PC-3 (cell line): ENCODE results near the gene FAM149A. TPM values are rescaled to one million over a fixed set of nuclear protein-coding genes. Genes with fewer than 3 reads are reported as not detected.

ENCODE experiments used
- ATAC-seq: fragments of 200-7000 bp; cut with Tn5 transposase; 2 replicates; pipeline ENCODE4 v1.9.1; 2020; ENCODE audit warnings: mild to moderate bottlenecking, moderate library complexity
- BruUV-seq: library from RNA; stranded (reverse); fragments of 400-500 nt; replicated peaks from 2 replicates; lab custom pipeline; 2021; lab: Mats Ljungman, UMichigan
- CTCF ChIA-PET: fragments of 300-600 bp; sonication (Branson Sonifier 250); formaldehyde crosslinking; loops from one replicate; lab custom pipeline; 2022; ENCODE audit warnings: antibody characterized with exemption; lab: Charles Lee
- POLR2A ChIA-PET: fragments of 300-600 bp; sonication (Branson Sonifier 250); formaldehyde crosslinking; loops from one replicate; lab custom pipeline; 2022; ENCODE audit warnings: antibody characterized with exemption; ENCODE audit not compliant: unreplicated experiment; lab: Charles Lee
- DNase-seq: peaks from one replicate; pipeline ENCODE4 v3.0.0-alpha.2; 2015
- H2AFZ ChIP-seq: fragments of 300-600 bp; sonication (generic); 2 replicates; pipeline ENCODE4 v1.6.0; 2016; ENCODE audit warnings: antibody characterized with exemption, low read length
- H3F3A ChIP-seq: fragments of 300-600 bp; sonication (generic); one replicate; pipeline ENCODE4 v1.6.0; 2017; ENCODE audit warnings: antibody characterized with exemption, low read length, control low read depth, mild to moderate bottlenecking; ENCODE audit not compliant: unreplicated experiment
- H3K27ac ChIP-seq: fragments of 300-600 bp; sonication (generic); 2 replicates; pipeline ENCODE4 v1.5.1; 2016; ENCODE audit warnings: mild to moderate bottlenecking, low read length
- H3K27me3 ChIP-seq: fragments of 300-600 bp; sonication (generic); 2 replicates; pipeline ENCODE4 v1.6.1; 2016; ENCODE audit warnings: low read length, mixed read lengths
- H3K36me3 ChIP-seq: fragments of 300-600 bp; sonication (generic); 2 replicates; pipeline ENCODE4 v1.6.1; 2016; ENCODE audit warnings: low read depth, mixed run types, low read length, mixed read lengths
- H3K4me1 ChIP-seq: fragments of 300-600 bp; sonication (generic); 2 replicates; pipeline ENCODE4 v1.5.1; 2016; ENCODE audit warnings: low read length; ENCODE audit not compliant: insufficient read depth
- H3K4me2 ChIP-seq: fragments of 300-600 bp; sonication (generic); 2 replicates; pipeline ENCODE4 v1.6.0; 2016; ENCODE audit warnings: low read length
- H3K4me3 ChIP-seq: fragments of 300-600 bp; sonication (generic); 2 replicates; pipeline ENCODE4 v1.5.1; 2016; ENCODE audit warnings: mild to moderate bottlenecking, low read length, mixed read lengths
- H3K79me2 ChIP-seq: fragments of 300-600 bp; sonication (generic); 2 replicates; pipeline ENCODE4 v1.6.1; 2017; ENCODE audit warnings: low read length, mixed read lengths
- H3K9ac ChIP-seq: fragments of 300-600 bp; sonication (generic); 2 replicates; pipeline ENCODE4 v1.6.0; 2016; ENCODE audit warnings: mild to moderate bottlenecking, low read length
- H3K9me2 ChIP-seq: fragments of 300-600 bp; sonication (generic); replicated peaks from 2 replicates; pipeline ENCODE4 v1.6.1; 2016; ENCODE audit warnings: mixed run types, low read length, mixed read lengths
- H3K9me3 ChIP-seq: fragments of 300-600 bp; sonication (generic); 2 replicates; pipeline ENCODE4 v1.6.1; 2016; ENCODE audit warnings: low read length, mixed read lengths
- H4K20me1 ChIP-seq: fragments of 300-600 bp; sonication (generic); 2 replicates; pipeline ENCODE4 v1.6.1; 2016; ENCODE audit warnings: low read length, mixed read lengths
- CTCF ChIP-seq: fragments of 300-600 bp; sonication (generic); conservative IDR thresholded peaks from 2 replicates; pipeline ENCODE4 v1.5.1; 2017; ENCODE audit warnings: antibody characterized with exemption, low read depth, mild to moderate bottlenecking, low read length
- EZH2 ChIP-seq: fragments of 300-600 bp; sonication (generic); IDR thresholded peaks from one replicate; pipeline ENCODE4 v1.6.1; 2017; ENCODE audit warnings: antibody characterized with exemption, mild to moderate bottlenecking, low read length; ENCODE audit not compliant: unreplicated experiment
- EZH2phosphoT487 ChIP-seq: fragments of 300-600 bp; sonication (generic); IDR thresholded peaks from 2 replicates; pipeline ENCODE4 v1.6.1; 2018; ENCODE audit warnings: mild to moderate bottlenecking, antibody characterized with exemption, low read length, borderline replicate concordance
- intact Hi-C: fragments of 100-400 bp; cut with micrococcal nuclease; formaldehyde crosslinking; loops from 2 replicates; pipeline ENCODE4 v1.9.0; 2023
- total RNA-seq: library from RNA; depleted of rRNA; stranded (reverse); fragments of >200 nt; gene quantifications from 2 replicates; pipeline ENCODE4 v1.2.3, GENCODE V29; 2014

FAM149A gene
- total RNA-seq, 1 experiment from 2014 or later: 0.22 TPM

GRCh38 chr4:186205156-186205555 is 100.7 kb downstream of the FAM149A start:
- Histone ChIP-seq H3F3A (no peaks in the 10 kb centered on the region), H3K27ac (no peak overlapping the region), H3K36me3 (no peaks in the 10 kb centered on the region), H3K4me2 (no peak overlapping the region), H3K4me1 (no peaks in the 10 kb centered on the region), H3K27me3 (no peaks in the 10 kb centered on the region), H3K4me3 (no peak overlapping the region), H3K9ac (no peak overlapping the region), H3K9me2 (no peaks in the 10 kb centered on the region), H3K79me2 (no peaks in the 10 kb centered on the region), H4K20me1 (no peaks in the 10 kb centered on the region), H2AFZ (no peak overlapping the region), H3K9me3 (no peaks in the 10 kb centered on the region)
- intact Hi-C loops: no loop called here
- no peak for DNase-seq
- ATAC-seq: no peak
- ChIA-PET POLR2A (no interaction called here), CTCF (no interaction called here)
- BruUV-seq: no TSS peak
- no peak for TF ChIP-seq EZH2phosphoT487
- no peak for TF ChIP-seq EZH2
- no peak for TF ChIP-seq CTCF

GRCh38 chr4:186216465-186217024 is 112.0 kb downstream of the FAM149A start:
- CTCF ChIA-PET: no interaction called here
- Histone ChIP-seq H4K20me1 (no peaks in the 10 kb centered on the region), H3K4me1 (no peaks in the 10 kb centered on the region), H3F3A (no peaks in the 10 kb centered on the region), H3K9me3 (no peaks in the 10 kb centered on the region), H3K36me3 (no peaks in the 10 kb centered on the region), H3K9me2 (no peaks in the 10 kb centered on the region), H3K4me2 (no peak overlapping the region), H2AFZ (no peak overlapping the region), H3K79me2 (no peaks in the 10 kb centered on the region), H3K27me3 (peaks cover 24% of the 10 kb centered on the region), H3K4me3 (no peak overlapping the region), H3K27ac (no peak overlapping the region), H3K9ac (no peak overlapping the region)
- POLR2A ChIA-PET: no interaction called here
- TF ChIP-seq EZH2phosphoT487: no peak
- TF ChIP-seq CTCF: no peak
- no peak for TF ChIP-seq EZH2
- no peak for DNase-seq
- no TSS peak for BruUV-seq
- intact Hi-C loops: no loop called here
- ATAC-seq: no peak

GRCh38 chr4:186217733-186218293 is 113.3 kb downstream of the FAM149A start:
- Histone ChIP-seq H3K9me2 (no peaks in the 10 kb centered on the region), H3F3A (no peaks in the 10 kb centered on the region), H3K9me3 (no peaks in the 10 kb centered on the region), H3K27ac (no peak overlapping the region), H3K36me3 (no peaks in the 10 kb centered on the region), H3K79me2 (no peaks in the 10 kb centered on the region), H3K4me1 (no peaks in the 10 kb centered on the region), H3K4me3 (no peak overlapping the region), H3K4me2 (no peak overlapping the region), H3K27me3 (peaks cover 20% of the 10 kb centered on the region), H4K20me1 (no peaks in the 10 kb centered on the region), H2AFZ (no peak overlapping the region), H3K9ac (no peak overlapping the region)
- ATAC-seq (no peak), DNase-seq (no peak)
- intact Hi-C loops: no loop called here
- no TSS peak for BruUV-seq
- CTCF ChIA-PET: no interaction called here
- TF ChIP-seq EZH2phosphoT487 (no peak), EZH2 (no peak), CTCF (no peak)
- POLR2A ChIA-PET: no interaction called here
